GM18861 (cell line): ENCODE data around the gene KCNMA1.

ENCODE experiments used
- ATAC-seq: cut with Tn5 transposase; IDR thresholded peaks from one replicate; pipeline ENCODE4 v1.9.1; 2021; ENCODE audit not compliant: unreplicated experiment

KCNMA1 gene

DNA sequence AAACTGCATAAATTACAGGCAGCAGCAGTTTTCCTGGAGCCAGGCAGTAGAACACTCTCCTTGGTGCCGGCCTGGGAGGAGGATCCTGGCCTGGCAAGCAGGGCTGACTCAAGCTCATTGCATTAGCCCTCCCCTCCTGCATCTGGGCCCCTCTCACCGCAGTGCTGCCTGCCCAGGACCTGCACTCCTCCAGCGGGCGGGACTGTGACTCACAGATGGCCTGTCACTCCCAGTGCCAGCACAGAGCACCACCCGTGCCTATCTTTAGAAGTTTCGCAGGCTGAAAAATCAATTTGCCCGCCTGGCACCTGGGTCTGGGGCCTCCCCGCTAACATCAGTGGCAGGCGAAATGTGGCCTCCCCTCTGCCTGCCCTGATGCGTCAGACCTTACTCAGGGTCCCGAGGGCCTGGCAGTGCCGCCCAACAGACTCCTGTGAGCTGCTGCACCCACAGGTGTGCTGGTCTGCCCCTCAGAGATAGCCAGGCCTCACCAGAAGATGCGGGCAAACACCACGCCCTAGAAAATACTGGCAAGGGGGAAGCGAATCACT, 123.8 kb downstream of the KCNMA1 start:
- no peak for ATAC-seq

- ATAC-seq: no peak
Measured at GRCh38 chr10:77513220-77513619, 124.4 kb downstream of the KCNMA1 start.

DNA sequence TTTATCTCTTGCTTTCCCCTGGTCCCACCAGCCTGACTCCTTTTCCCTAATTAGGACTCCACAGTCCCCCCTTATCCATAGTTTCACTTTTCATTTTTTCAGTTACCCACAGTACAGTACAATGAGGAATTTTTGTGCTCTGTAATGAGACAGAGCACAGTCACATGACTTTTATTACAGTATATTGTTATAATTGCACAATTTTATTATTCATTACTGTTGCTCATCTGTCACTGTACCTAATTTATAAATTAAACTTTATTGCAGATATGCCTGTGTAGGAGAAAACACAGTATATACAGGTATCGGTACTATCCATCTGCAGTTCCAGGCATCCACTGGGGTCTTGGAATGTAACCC, 125.4 kb downstream of the KCNMA1 start:
- no peak for ATAC-seq

DNA sequence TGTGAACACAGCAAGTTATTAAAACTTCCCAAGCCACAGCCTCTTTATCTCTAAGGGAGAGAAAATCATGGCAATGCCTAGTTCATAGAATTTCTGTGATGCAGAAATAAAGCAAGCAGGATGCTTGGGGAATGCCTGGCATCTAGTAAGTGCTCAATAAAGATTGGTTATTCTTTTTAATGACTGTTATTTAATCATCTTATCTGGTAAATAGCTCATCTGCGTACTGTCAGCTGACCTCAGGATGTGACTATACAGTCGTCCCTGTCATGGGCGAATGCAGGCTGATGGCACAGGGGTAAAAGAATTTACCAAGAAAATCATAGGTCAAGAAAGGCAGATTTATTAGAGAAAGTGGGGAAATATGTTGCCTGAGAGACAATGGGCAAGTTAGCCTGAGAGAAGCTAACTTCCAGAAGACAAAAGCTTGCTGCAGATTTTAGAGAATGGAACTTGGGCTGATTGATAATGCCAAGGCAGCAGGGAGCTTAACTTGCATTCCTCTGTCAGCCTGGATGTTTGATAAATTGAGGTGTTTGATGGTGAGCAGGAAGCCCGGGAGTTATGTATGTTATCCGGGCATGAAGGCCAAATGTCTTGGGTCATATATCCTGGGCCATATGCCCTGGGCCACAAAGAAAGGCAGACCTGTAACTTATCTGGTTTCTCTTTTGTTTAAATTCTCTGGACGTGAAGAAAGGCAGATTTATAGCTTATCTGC, 126.0 kb downstream of the KCNMA1 start:
- ATAC-seq: no peak

GRCh38 chr10:77510695-77511094, 126.9 kb downstream of the KCNMA1 start:
- no peak for ATAC-seq

DNA sequence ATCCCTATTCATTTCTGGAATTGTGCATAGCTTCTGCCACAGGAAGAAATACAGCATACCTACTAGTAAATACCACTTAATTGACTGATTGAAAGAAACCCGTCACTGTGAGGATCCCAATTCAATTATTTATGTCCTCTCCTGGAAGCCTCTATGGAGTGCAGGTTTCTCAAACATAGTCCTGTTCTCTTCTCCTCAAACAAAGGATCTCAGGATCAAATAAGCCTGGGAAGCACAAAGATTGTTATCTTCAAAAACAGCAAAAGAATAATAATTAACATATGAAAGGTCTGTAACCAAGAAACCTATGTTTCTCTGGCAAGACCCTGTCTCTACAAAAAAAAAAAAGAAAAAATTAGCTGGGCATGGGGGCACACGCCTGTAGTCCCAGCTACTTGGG, 127.3 kb downstream of the KCNMA1 start:
- no peak for ATAC-seq

GRCh38 chr10:77509391-77509790, 128.2 kb downstream of the KCNMA1 start:
- ATAC-seq: no peak

DNA sequence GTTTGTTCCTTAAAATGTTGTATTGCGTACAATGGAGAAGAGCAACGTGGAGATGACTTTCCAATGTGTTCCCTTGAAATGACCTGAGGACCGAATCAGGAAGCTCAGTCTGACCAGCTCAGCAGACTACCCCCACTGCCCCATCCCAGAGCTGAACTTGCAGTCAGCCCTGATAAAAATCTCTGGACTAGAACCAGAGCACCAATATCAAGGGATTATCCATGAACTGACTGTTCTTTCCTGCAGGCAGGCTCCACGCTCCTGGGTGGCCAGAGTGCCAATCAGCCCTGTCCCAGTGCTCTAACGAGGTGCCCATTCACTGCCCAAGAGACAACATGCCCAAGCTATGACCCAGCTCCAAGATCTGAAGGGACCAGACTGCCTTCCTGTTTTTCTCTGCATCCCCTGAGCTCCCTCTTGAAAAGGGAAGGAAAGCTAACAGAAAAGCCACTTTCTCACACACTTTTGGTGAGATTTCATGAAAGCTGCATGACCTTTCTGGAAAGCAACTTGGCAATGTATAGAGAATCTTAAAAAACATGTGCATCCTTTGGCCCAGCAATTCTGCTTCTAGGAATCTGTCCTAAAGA, 130.2 kb downstream of the KCNMA1 start:
- no peak for ATAC-seq

DNA sequence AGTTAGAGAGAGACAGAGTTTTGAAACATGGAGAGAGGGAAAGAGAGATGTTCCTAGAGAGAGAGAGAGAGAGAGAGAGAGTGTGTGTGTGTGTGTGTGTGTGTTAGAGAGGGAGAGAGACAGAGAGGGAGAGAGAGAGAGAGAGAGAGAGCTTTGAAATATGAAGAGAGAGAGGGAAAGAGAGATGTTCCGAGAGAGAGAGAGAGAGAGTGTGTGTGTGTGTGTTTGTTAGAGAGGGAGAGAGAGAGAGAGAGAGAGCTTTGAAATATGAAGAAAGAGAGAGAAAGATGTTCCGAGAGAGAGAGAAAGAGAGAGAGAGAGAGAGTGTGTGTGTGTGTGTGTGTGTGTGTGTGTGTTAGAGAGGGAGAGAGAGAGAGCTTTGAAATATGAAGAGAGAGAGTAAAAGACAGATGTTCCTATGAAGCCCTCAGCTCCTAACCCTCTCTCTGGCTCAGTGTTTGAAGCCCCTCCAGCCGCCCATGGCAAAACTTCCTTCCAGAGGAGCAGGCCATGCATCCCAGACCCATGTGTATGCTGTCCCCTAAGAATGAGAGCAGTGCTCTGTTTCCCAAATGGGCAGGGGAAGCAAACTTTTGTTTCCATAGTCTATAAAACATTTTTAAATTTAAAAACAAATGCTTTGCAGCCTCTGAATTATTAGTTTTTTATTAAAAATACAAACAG, 130.9 kb downstream of the KCNMA1 start:
- ATAC-seq: no peak

DNA sequence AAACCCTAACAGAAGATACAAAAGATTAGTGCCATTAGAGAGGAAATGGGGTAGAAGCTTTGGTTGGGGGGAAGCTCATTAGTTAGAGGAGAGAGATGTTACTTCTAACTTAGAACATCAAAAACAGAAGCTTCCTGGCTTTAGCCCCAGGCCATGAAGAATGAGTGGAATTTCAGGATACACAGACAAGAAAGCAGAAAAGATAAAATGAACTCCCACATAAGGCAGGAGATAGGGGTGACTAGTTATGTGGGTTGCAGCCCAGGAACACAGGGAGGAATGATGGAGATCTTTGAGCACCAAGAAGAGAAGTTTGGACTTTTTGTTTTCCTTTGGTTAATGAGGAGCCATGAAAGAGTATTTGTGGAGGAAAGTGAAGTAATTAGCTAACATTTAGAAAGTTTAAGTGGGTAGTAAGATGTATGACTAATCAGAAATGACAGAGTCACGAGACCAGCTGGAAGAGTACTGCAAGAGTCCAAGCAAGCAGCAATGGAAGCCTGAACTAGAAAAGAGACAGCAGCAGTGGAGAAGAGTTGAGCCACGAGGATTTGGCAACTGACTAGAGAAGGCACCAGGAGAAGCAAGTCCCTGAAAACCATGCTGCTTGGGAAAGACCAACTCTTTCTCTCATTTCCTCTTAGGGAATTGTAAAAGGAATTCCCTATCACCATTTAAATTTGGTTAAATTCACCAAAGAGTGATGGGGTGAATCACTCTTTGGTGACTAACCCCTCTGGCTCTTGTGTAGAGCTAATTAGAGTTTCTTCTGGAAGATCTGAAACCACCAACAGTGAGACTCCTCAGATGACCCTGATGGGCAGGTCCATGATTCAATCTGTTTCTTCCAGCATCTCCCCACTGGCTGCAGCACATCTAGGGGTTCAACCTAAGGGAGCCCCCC, 131.9 kb downstream of the KCNMA1 start:
- no peak for ATAC-seq

DNA sequence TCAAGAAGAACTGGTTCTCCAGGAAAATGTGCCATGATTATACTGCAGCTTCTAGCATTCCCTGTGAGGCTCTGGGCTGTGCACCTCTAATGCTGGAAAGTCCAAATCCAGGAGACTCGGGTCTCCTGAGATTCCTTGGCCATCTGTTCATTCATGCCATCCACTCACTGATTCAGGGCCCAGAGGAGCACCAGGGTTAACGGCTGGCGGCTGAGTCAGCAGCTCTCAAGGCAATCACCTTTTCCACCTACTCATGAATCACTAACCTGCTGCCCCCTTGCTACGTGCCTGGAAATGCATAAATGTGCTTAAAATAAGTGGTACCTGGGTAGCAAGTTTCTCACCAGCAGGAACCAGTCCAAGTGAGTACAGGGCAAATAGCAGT, 132.7 kb downstream of the KCNMA1 start:
- ATAC-seq: no peak

GRCh38 chr10:77504196-77504872, 133.3 kb downstream of the KCNMA1 start:
- no peak for ATAC-seq

DNA sequence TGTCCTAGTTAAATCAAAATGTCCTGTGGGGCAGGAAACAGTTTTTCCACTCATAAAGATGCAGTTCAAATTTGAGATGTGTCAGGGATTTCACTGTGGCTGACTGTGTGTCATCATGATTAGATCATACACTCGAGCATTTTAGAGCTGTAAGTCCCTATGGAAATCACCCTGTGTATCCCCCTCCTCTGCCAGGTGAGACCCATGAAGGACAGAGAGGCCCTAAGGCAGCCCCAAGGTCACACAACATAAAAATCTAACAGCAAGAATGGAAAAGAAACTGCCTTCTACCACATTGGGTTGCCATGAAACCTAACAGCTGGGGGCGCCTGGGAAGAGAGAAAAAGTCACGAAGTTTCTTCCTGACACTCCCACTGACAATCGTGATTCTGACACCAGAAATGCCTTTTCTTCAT, 135.8 kb downstream of the KCNMA1 start:
- ATAC-seq: no peak

DNA sequence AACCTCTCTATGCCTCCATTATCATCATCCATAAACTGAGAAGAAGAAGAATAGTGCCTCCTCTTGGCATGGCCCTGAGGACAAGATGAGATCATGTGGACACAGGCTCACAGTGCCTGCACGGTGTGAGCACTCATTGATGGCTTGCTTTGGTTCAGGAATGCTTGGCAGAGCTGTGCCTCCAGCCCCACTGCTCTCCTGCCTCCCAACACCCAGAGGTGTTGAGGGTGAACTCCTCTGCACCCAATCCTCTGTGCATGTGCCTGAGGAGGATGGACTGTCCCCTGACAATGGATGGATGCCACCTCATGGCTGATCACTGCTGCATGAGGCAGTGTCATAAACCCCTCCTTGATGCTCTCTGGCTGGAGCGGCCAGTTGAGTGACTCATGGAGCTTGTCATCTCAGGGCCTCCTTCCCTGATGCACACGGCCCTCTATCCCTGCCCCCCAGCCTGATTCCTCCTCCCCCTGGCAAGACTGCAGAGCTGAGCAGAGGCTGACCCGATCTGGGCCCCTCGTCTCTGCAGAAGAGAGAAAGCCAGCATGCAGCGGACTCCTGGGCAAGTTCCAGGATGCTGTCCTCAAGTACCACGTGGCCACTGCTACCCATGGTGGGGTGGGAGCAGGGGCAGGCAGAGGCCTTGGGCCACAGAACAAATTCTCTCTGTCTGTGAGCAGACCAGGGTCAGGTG, 136.3 kb downstream of the KCNMA1 start:
- ATAC-seq: no peak

DNA sequence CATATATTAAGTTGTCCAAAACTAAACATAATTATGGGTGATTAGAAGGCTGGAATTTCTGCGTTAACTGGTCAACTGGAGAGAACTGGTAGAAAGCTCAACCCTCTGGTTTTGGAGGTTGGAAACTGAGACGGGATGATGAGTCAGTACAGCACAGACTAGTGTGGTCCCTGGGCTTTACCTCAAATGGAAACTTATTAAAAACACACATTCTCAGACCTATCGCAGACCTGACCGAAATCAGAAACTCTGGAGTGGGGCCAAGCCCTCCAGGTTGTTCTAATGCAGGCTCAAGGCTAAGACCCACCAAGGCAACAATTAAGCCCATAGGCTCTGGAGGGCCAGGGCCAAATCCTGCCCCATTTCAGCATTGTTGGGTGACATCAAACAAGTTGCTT, 136.9 kb downstream of the KCNMA1 start:
- ATAC-seq: no peak

DNA sequence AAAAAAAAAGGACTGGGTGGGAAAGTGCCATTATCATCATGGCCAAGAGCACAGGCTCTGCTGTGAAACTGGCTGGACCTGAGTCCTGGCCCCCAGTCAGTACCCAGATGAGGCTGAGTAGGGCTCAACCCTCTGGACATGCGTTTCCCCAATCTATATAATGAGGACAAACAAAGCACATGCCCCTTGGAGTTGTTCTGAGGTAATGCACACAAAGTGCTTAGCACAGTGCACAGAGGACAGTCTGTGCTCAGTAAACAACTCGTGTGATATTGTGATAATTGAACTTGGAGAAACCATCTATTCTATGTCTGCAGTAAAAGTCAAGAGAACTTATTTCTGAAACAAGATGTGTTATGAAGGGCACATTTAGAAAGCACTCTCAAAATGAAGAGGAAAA, 138.8 kb downstream of the KCNMA1 start:
- no peak for ATAC-seq

DNA sequence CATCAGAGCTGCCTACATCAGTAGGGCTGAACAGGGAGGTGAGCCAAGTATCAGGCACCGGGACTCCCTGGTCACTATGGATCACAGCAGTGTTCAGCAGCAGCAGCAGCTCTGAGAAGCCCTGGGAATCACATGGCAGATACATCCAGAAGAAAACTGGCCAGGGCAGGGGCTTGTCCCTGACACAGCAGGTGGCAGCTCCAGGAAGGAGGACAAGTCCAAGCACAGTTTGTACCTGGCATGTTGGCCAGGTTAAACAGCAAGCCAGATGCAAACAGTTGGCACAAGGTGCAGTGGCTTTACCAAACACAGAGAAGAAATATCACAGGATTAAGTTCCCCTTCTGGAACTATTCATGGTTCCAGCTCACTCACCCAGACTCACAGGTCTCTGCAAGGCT, 139.4 kb downstream of the KCNMA1 start:
- ATAC-seq: no peak

- no peak for ATAC-seq
Measured at GRCh38 chr10:77497748-77498147, 139.9 kb downstream of the KCNMA1 start.

DNA sequence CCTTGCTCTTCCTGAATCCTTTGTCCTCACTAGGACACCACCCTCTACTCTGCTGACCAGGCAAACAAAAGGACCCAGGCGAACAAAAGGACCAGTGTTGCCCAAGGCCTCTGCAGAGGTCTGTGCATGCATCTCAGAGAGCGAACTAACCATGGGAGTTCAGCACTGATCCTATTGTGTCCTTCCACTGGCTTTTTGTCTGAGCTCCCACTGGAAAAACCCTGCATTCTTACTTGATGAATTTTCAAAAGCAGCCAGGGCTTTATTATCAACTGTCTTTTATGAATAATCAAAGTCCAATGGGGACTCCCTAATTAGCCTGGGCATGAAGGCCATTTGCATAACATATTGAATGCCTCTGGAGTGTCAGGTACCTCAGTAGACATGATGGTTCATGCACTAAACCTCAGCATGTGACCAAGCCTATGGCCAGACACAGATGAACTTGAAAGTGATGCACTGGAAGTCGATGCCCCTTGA, 140.6 kb downstream of the KCNMA1 start:
- ATAC-seq: no peak
